ENCODE data around the gene TET1. TPM values are rescaled to one million over a fixed set of nuclear protein-coding genes. Genes with fewer than 3 reads are reported as not detected.

Gene TET1
- total and polyA plus RNA-seq, 2 of the 13 experiments (the other 11 are each of a cell fraction or from before 2014, with no cell fraction given), result 6.9 to 7.3 TPM

DNA sequence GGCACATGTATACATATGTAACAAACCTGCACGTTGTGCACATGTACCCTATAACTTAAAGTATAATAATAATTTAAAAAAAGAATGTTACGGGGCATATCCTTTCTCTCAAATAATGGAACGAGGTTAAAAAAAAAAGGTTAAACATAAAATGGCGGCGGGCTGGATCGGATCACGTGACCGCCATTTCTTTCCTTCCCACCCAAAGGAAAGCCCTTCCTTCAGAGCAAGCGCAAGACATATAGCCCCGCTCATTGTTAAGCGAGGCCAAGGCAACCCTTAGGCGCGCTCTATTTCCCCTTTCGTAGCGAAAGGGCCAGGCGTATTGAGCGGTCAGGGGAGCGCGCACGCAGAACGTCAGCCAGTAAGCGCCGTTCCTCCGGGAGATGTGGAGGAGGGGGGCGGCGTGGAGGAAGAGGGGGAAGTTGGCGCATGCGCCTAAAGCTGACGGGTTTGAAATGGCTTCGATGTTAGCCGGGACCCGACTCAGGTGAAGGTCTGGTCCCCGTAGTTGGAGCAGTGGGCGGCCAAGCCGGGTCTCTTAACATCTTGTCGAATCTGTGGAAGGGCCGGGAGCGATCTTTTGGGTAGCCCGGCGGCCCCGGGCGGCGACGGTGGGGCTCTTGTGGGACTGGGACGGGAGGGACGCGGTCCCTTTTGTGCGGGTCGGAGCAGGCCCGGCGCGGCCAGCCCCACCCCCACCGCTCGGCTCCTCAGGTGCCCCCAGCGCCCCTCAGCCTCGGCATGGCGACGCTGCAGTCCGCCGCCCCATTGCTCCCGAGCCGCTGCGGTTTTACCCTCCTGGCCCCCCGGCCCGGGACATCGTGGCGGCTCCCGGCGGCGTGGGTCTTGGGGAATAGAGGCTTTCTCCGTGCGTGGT, 160.9 kb downstream of the TET1 start, which contains the start of gene CCAR1 (continued):
- TF ChIP-seq ZSCAN12 (CRISPR knock-in tag; IDR thresholded peaks at IDR 0.05) (peak; percentile 50; the same call in 1 of the 2 replicates), ZNF138 (CRISPR knock-in tag; IDR thresholded peaks at IDR 0.05; ENCODE audit: low read depth) (no peak), ATF7 (IDR thresholded peaks at IDR 0.05) (no peak), ATF7 (CRISPR knock-in tag; IDR thresholded peaks at IDR 0.05) (no peak), SETDB1 (CRISPR knock-in tag; IDR thresholded peaks at IDR 0.05; ENCODE audit: borderline replicate concordance) (no peak), ZNF263 (CRISPR knock-in tag; IDR thresholded peaks at IDR 0.05) (peak; percentile 58), ZNF574 (CRISPR knock-in tag; IDR thresholded peaks at IDR 0.05) (peak; percentile 70), NFKBIZ (CRISPR knock-in tag; IDR thresholded peaks at IDR 0.05) (no peak), ZNF124 (CRISPR knock-in tag; IDR thresholded peaks at IDR 0.05) (0 out of 2 replicates have a peak, but pooled peaks have one; percentile 30), ELF1 (CRISPR knock-in tag; IDR thresholded peaks at IDR 0.05) (peak; percentile 60; the same call in 1 of the 2 replicates), GLMP (CRISPR knock-in tag; IDR thresholded peaks at IDR 0.05; ENCODE audit: borderline replicate concordance) (no peak), AHDC1 (CRISPR knock-in tag; IDR thresholded peaks at IDR 0.05; ENCODE audit: borderline replicate concordance) (0 out of 2 replicates have a peak, but pooled peaks have one; percentile 36), ZBTB34 (CRISPR knock-in tag; IDR thresholded peaks at IDR 0.05) (peak; percentile 40; the same call in 1 of the 2 replicates), KDM4B (CRISPR knock-in tag; IDR thresholded peaks at IDR 0.05) (no peak), RAD21 (CRISPR knock-in tag; IDR thresholded peaks at IDR 0.05) (no peak), FOSL2 (CRISPR knock-in tag; IDR thresholded peaks at IDR 0.05) (no peak; the same call in 1 of the 2 replicates)
- TF ChIP-seq, protein P1, sequence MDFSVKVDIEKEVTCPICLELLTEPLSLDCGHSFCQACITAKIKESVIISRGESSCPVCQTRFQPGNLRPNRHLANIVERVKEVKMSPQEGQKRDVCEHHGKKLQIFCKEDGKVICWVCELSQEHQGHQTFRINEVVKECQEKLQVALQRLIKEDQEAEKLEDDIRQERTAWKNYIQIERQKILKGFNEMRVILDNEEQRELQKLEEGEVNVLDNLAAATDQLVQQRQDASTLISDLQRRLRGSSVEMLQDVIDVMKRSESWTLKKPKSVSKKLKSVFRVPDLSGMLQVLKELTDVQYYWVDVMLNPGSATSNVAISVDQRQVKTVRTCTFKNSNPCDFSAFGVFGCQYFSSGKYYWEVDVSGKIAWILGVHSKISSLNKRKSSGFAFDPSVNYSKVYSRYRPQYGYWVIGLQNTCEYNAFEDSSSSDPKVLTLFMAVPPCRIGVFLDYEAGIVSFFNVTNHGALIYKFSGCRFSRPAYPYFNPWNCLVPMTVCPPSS (IDR thresholded peaks at IDR 0.05), result no peak

All from HepG2 (cell line).